HEK293 (cell line): ENCODE data around the gene NDST1.

ENCODE experiments used
- CTCF ChIP-seq: fragments of 450-650 bp; formaldehyde crosslinking; IDR thresholded peaks from 2 replicates; pipeline ENCODE4 v1.5.1; 2016; ENCODE audit warnings: missing biosample characterization, missing genetic modification characterization
- REST ChIP-seq: fragments of 450-650 bp; formaldehyde crosslinking; IDR thresholded peaks from 2 replicates; pipeline ENCODE4 v1.5.1; 2016; ENCODE audit warnings: missing biosample characterization, missing genetic modification characterization
- TRIM28 ChIP-seq: IDR thresholded peaks from 2 replicates; pipeline ENCODE4 v1.6.1; 2011; ENCODE audit warnings: low read length, control low read depth, borderline replicate concordance
- ZBTB7A ChIP-seq: fragments of 450-650 bp; formaldehyde crosslinking; IDR thresholded peaks from 2 replicates; pipeline ENCODE4 v1.5.1; 2016; ENCODE audit warnings: low read depth, missing biosample characterization, missing genetic modification characterization
- ZNF175 ChIP-seq: fragments of 450-650 bp; formaldehyde crosslinking; IDR thresholded peaks from 2 replicates; pipeline ENCODE4 v1.5.1; 2016; ENCODE audit warnings: missing biosample characterization, missing genetic modification characterization
- ZNF366 ChIP-seq: fragments of 450-650 bp; formaldehyde crosslinking; conservative IDR thresholded peaks from 2 replicates; pipeline ENCODE4 v1.5.1; 2016; ENCODE audit warnings: missing biosample characterization, missing genetic modification characterization
- ZNF530 ChIP-seq: fragments of 450-650 bp; formaldehyde crosslinking; IDR thresholded peaks from 2 replicates; pipeline ENCODE4 v1.5.1; 2016; ENCODE audit warnings: low read depth, missing biosample characterization, missing genetic modification characterization

GRCh38 chr5:150508828-150509227, 897 bp downstream of the NDST1 start:
- TF ChIP-seq CTCF (tag by site-specific recombination) (no peak), REST (tag by site-specific recombination) (no peak), ZNF530 (tag by site-specific recombination) (no peak), ZNF175 (tag by site-specific recombination) (no peak), ZNF366 (tag by site-specific recombination) (no peak), TRIM28 (no peak), ZBTB7A (tag by site-specific recombination) (no peak)
